ENCODE results near the gene GPR61.

Gene GPR61

GRCh38 chr1:109569323-109569722 is 29.7 kb downstream of the GPR61 start:
- DNase-seq (ENCODE audit: low spot score), result no peak
- no peak for FAIRE-seq

DNA sequence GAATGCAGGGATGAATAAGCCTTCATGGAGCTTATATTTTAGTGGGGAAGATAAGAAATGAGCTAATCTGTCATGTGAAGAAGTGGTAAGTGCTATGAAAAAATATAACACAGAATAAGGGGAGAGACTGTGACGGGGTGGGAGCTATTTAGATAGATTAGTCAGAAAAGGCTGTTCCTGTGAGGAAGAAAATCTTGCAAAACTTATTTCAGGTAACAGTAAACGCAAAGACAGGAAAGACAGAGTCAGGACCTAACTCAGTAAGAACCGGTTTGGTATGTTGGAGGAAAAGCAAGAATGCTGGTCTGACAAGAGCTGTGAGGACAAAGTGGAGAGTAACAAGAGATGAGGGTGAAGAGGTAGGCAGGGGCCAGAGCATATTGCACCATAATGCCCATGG is 30.7 kb downstream of the GPR61 start:
- no peak for DNase-seq (ENCODE audit: low spot score)
- FAIRE-seq, result no peak

DNA sequence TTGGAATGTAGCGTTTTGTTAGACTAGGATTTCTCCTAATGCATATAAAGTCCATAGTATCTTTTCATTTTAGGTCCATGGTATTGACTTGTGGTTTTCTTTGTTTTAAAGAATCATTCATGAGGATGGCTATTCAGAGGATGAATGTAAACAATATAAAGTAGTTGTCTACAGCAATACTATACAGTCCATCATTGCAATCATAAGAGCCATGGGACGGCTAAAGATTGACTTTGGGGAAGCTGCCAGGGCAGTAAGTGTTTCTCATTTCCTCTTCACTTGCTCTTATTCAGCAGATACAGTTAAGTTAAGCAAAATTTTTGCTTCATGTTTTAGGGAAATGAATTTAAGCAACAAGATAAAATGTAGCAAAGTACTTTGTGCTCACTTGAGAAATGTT is 34.1 kb downstream of the GPR61 start:
- DNase-seq (ENCODE audit: low spot score) (no peak), FAIRE-seq (no peak)

GRCh38 chr1:109578947-109579443 is 39.3 kb downstream of the GPR61 start:
- DNase-seq (ENCODE audit: low spot score) (no peak), FAIRE-seq (no peak)

DNA sequence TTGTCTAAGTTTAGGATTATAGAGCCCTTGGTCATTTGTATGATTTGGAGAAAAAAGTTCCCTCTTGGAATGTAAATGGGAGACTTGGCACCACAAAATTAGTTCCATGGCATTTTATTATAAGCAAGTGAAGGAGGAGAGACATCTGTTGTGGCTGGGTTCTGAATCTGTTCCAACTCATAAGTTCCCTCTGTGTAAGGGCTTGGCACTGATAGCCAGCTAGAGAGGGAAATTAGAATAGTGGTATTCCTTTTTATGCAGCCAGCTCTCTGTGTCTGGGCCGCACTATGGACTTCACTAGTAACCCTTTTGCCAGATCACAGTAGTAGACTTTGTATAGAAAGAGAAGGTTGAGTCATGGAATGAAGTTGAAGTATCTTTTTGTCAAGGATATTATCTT is 39.8 kb downstream of the GPR61 start:
- no peak for DNase-seq (ENCODE audit: low spot score)
- no peak for FAIRE-seq

DNA sequence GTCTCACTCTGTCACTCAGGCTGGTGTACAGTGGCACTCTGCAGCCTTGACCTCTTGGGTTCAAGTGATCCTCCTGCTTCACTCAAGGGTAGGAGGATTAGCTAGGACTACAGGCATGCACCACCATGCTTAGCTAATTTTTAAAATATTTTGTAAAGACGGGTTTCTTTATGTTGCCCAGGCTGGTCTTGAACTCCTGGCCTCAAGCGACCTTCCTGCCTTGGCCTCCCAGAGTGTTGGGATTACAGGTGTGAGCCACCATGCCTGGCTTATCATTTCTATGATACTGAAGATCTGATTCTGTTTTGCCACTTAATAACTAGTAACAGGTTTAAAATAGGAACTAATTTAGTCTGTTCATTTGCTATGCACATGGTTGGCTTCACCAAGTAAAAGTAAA is 42.3 kb downstream of the GPR61 start:
- no peak for DNase-seq (ENCODE audit: low spot score)
- no peak for FAIRE-seq

DNA sequence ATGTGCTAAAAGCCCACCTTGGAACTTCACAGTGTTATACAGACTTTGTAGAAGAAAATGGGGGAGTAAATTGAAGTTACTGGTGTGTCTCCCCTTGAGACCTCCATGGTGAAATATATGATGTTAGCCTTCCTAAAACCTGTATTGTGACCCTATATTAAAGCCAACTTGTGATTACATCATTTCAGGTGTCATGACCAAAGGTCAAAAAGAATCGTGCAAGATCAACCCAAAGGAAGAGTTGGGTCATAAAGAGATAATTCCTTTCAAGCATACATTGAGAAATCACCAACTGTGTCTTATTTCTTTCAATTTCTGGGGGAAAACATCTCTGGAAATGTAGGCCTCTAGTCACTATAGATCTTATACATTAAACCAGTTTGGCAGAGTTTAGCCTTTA is 45.1 kb downstream of the GPR61 start:
- no peak for DNase-seq (ENCODE audit: low spot score)
- FAIRE-seq, result no peak

DNA sequence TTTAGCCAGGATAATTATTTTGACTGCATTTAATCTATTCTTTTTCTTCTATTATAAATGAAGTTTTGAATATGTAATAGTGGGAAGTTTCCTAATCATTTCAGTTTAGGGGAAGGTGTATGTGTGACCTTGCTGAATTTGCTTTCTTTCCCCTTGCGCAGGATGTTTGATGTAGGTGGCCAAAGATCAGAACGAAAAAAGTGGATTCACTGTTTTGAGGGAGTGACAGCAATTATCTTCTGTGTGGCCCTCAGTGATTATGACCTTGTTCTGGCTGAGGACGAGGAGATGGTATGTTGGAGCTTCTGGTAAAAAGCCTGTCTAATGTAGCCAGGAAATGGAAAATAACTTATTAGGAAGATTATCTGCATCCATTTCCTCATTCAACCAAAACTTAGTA is 46.4 kb downstream of the GPR61 start:
- DNase-seq (ENCODE audit: low spot score), result no peak
- FAIRE-seq, result no peak

- DNase-seq (ENCODE audit: low spot score), result no peak
- no peak for FAIRE-seq
Measured at GRCh38 chr1:109589177-109589576, 49.5 kb downstream of the GPR61 start.

- DNase-seq (ENCODE audit: low spot score) (no peak), FAIRE-seq (no peak)
Measured at GRCh38 chr1:109589679-109590078, 50.0 kb downstream of the GPR61 start.

DNA sequence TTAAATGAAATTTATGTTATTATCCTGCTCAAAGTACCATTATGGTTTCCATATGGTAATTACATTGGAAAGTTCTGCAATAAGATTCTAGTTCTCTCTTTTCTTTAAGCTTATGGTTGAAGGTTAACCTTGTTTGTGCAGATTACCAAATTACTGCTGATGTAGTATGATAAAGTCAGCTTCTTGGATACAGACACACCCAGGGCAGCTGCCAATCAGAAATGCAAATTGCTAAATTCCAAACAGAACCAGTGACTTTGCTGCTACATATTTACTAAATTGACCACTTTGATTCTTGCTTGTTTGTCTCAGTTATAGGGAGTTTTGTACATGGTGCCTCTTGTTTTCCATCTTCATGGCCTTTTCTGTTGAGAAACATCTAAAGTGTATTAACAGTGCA is 53.2 kb downstream of the GPR61 start:
- no peak for FAIRE-seq
- DNase-seq (ENCODE audit: low spot score), result no peak

- no peak for DNase-seq (ENCODE audit: low spot score)
- no peak for FAIRE-seq
Measured at GRCh38 chr1:109595531-109595930, 55.9 kb downstream of the GPR61 start.

Measured in urothelium cell line (cell line).